ENCODE measurements around the gene PHACTR3. TPM values are rescaled to one million over a fixed set of nuclear protein-coding genes. Genes with fewer than 3 reads are reported as not detected.

The PHACTR3 gene
- total RNA-seq, 2 donors from 2014 or later, result not detected

GRCh38 chr20:59705651-59706399 lies 101.5 kb downstream of the PHACTR3 start:
- H3K4me3 Mint-ChIP-seq, result no peak overlapping the region
- H3K9me3 Mint-ChIP-seq, result no peaks in the 10 kb centered on the region
- H3K27ac Mint-ChIP-seq, result no peak overlapping the region
- no peak for ATAC-seq (replicated peaks)
- H3K27me3 Mint-ChIP-seq, result peaks cover 20% of the 10 kb centered on the region
- no peaks in the 10 kb centered on the region for H3K4me1 Mint-ChIP-seq
- H3K36me3 Mint-ChIP-seq (ENCODE audit: low read depth), result no peaks in the 10 kb centered on the region

DNA sequence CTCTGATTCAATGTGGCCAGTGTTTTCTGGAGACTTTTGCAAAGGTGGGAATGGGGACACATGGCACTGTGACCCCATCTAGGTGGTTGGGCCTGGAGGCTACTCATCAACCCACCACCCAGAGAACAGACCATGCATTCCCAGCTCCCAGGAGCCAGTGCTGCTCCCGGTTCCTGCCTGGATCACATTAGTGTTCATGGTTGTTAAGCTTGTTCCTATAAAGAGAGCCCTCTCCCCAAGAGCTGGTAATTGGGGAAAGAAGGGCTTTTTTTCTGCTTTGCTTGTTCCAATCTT lies 102.0 kb downstream of the PHACTR3 start:
- no peaks in the 10 kb centered on the region for H3K36me3 Mint-ChIP-seq (ENCODE audit: low read depth)
- H3K27ac Mint-ChIP-seq, result no peak overlapping the region
- no peak for ATAC-seq (replicated peaks)
- H3K9me3 Mint-ChIP-seq, result no peaks in the 10 kb centered on the region
- peaks cover 20% of the 10 kb centered on the region for H3K27me3 Mint-ChIP-seq
- no peak overlapping the region for H3K4me3 Mint-ChIP-seq
- H3K4me1 Mint-ChIP-seq, result no peaks in the 10 kb centered on the region

GRCh38 chr20:59708326-59708725 lies 104.0 kb downstream of the PHACTR3 start:
- no peak for ATAC-seq (replicated peaks)
- Mint-ChIP-seq H3K4me3 (no peak overlapping the region), H3K4me1 (no peaks in the 10 kb centered on the region), H3K27ac (no peak overlapping the region), H3K27me3 (peaks cover 19% of the 10 kb centered on the region), H3K36me3 (ENCODE audit: low read depth) (no peaks in the 10 kb centered on the region), H3K9me3 (peaks cover 5% of the 10 kb centered on the region)

- Mint-ChIP-seq H3K27me3 (peaks cover 24% of the 10 kb centered on the region), H3K36me3 (ENCODE audit: low read depth) (no peaks in the 10 kb centered on the region), H3K4me1 (no peaks in the 10 kb centered on the region), H3K4me3 (no peak overlapping the region), H3K9me3 (peaks cover 10% of the 10 kb centered on the region), H3K27ac (no peak overlapping the region)
- ATAC-seq (replicated peaks), result no peak
These were observed 105.3 kb downstream of the PHACTR3 start for GRCh38 chr20:59709636-59710035.

DNA sequence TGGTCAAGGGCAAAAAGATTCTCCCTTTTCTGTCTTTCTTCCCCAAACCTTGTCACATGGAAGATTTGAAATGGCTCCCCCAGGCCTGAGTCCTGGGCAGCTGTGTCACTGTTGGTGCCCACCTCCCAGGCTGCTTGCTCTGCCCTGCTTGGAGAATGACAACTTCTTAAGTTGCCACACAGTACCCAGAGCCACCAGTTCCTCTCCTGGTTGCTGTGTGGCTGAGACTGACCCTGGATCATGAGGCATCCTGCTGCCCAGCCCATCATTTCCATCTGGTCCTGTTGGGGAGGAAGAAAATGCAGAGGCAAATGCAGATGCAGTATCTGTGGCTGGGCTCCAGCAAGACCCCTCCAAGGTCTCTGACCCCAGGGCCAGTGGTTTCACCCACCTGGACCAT lies 113.7 kb downstream of the PHACTR3 start:
- H3K27me3 Mint-ChIP-seq, result peaks cover 20% of the 10 kb centered on the region
- H3K27ac Mint-ChIP-seq, result no peak overlapping the region
- H3K36me3 Mint-ChIP-seq (ENCODE audit: low read depth), result no peaks in the 10 kb centered on the region
- no peak overlapping the region for H3K4me3 Mint-ChIP-seq
- peaks cover 5% of the 10 kb centered on the region for H3K9me3 Mint-ChIP-seq
- no peaks in the 10 kb centered on the region for H3K4me1 Mint-ChIP-seq
- no peak for ATAC-seq (replicated peaks)

- H3K4me3 Mint-ChIP-seq, result no peak overlapping the region
- H3K27ac Mint-ChIP-seq, result no peak overlapping the region
- no peaks in the 10 kb centered on the region for H3K4me1 Mint-ChIP-seq
- H3K9me3 Mint-ChIP-seq, result peaks cover under 1% of the 10 kb centered on the region
- ATAC-seq (replicated peaks), result no peak
- H3K27me3 Mint-ChIP-seq, result peaks cover 14% of the 10 kb centered on the region
- H3K36me3 Mint-ChIP-seq (ENCODE audit: low read depth), result no peaks in the 10 kb centered on the region
These were observed 114.4 kb downstream of the PHACTR3 start for GRCh38 chr20:59718751-59719150.

DNA sequence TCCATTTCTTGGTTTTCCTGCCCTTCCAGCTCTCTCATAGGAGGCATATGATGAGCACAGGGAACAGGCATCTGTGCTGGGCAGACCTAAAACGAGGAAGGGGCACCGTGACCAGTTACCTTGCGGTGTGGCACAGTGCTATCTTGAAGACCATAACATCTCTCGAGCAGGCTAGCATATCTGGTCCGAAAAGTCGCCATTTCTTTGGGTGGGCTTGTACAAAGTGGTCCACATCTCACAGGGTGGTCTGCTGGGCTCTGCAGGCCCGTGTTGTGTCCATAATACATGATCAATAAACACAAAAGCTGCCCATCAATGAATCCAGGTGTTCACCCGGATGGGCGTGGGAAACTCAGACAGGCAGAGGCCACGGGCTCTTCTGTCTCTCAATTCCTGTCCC lies 115.7 kb downstream of the PHACTR3 start:
- no peaks in the 10 kb centered on the region for H3K36me3 Mint-ChIP-seq (ENCODE audit: low read depth)
- H3K4me1 Mint-ChIP-seq, result no peaks in the 10 kb centered on the region
- no peak for ATAC-seq (replicated peaks)
- no peaks in the 10 kb centered on the region for H3K9me3 Mint-ChIP-seq
- no peak overlapping the region for H3K4me3 Mint-ChIP-seq
- peaks cover 14% of the 10 kb centered on the region for H3K27me3 Mint-ChIP-seq
- no peak overlapping the region for H3K27ac Mint-ChIP-seq

DNA sequence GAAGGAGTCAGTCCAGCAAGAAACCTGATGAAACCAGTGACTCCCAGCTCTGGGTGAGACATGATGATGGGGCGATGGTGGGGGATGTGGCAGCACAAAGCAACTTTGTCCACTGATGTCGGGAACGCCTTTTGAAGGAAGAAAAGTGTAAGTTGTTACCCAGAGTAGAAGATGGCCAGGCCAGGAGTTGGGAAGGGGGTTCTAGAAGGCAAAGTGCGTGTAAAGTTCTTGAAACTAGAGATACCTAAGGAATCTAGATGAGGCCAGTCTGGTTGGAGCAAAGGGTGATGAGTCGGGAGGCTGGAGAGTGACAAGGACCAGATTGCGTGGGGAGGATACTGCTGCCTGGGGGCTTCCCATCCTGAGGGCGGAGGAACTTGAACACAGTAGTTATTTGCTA lies 117.0 kb downstream of the PHACTR3 start:
- Mint-ChIP-seq H3K4me1 (no peaks in the 10 kb centered on the region), H3K4me3 (no peak overlapping the region), H3K27ac (no peak overlapping the region), H3K27me3 (peaks cover 12% of the 10 kb centered on the region), H3K36me3 (ENCODE audit: low read depth) (no peaks in the 10 kb centered on the region), H3K9me3 (no peaks in the 10 kb centered on the region)
- no peak for ATAC-seq (replicated peaks)

GRCh38 chr20:59723108-59723500 lies 118.8 kb downstream of the PHACTR3 start:
- ATAC-seq (replicated peaks), result no peak
- H3K4me1 Mint-ChIP-seq, result no peaks in the 10 kb centered on the region
- H3K9me3 Mint-ChIP-seq, result no peaks in the 10 kb centered on the region
- H3K36me3 Mint-ChIP-seq (ENCODE audit: low read depth), result no peaks in the 10 kb centered on the region
- no peak overlapping the region for H3K27ac Mint-ChIP-seq
- H3K4me3 Mint-ChIP-seq, result no peak overlapping the region
- H3K27me3 Mint-ChIP-seq, result peaks cover 10% of the 10 kb centered on the region

DNA sequence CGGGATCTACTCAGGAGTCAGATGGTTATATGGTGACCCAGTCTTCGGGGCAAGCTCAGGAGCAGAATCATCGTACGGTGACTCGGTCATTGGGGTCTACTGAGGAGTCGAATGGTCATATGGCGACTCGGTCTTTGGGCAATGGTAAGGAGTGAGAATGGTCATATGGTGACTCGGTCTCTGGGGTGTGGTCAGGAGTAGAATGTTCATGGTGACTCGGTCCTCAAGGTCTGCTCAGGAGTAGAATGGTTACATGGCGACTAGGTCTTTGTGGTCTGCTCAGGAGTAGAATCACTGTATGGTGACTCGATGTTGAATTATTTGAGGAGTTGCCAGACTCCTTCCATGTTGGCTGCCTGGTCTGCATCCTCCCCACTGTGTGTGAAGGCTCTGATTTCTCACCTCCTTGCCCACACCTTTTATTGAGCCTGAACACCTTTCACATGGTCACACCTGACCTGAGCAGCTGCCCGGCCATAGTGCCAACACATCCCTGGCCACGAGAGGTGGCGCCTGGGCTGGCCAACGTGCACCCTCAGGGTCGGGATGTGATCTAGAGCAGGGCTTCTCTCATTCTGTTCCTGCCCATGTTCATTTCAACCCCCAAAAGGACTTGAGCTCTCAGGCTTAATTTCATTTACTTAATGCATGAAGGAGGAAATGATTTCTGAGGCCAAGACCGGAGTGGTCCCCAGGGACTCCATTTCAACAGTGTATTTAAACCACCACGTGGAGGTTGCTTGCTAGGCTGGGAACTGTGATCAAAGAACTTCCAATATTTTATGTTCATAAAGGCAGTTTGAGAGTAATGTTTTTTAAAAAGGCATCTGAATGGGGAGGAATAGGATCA lies 119.5 kb downstream of the PHACTR3 start:
- H3K36me3 Mint-ChIP-seq (ENCODE audit: low read depth), result no peaks in the 10 kb centered on the region
- ATAC-seq (replicated peaks), result no peak
- no peaks in the 10 kb centered on the region for H3K9me3 Mint-ChIP-seq
- H3K4me1 Mint-ChIP-seq, result no peaks in the 10 kb centered on the region
- no peak overlapping the region for H3K4me3 Mint-ChIP-seq
- peaks cover 16% of the 10 kb centered on the region for H3K27me3 Mint-ChIP-seq
- no peak overlapping the region for H3K27ac Mint-ChIP-seq

- ATAC-seq (replicated peaks), result no peak
- H3K36me3 Mint-ChIP-seq (ENCODE audit: low read depth), result no peaks in the 10 kb centered on the region
- no peaks in the 10 kb centered on the region for H3K9me3 Mint-ChIP-seq
- peaks cover 21% of the 10 kb centered on the region for H3K27me3 Mint-ChIP-seq
- H3K4me3 Mint-ChIP-seq, result no peak overlapping the region
- no peak overlapping the region for H3K27ac Mint-ChIP-seq
- H3K4me1 Mint-ChIP-seq, result no peaks in the 10 kb centered on the region
These were observed 120.4 kb downstream of the PHACTR3 start for GRCh38 chr20:59724457-59725366.

- Mint-ChIP-seq H3K4me1 (no peaks in the 10 kb centered on the region), H3K9me3 (no peaks in the 10 kb centered on the region), H3K4me3 (no peak overlapping the region), H3K27ac (no peak overlapping the region), H3K36me3 (ENCODE audit: low read depth) (no peaks in the 10 kb centered on the region), H3K27me3 (peaks cover 18% of the 10 kb centered on the region)
- no peak for ATAC-seq (replicated peaks)
These were observed 121.3 kb downstream of the PHACTR3 start for GRCh38 chr20:59725476-59726280.

GRCh38 chr20:59726281-59726595 lies 121.9 kb downstream of the PHACTR3 start:
- no peak for ATAC-seq (replicated peaks)
- peaks cover 15% of the 10 kb centered on the region for H3K27me3 Mint-ChIP-seq
- H3K9me3 Mint-ChIP-seq, result no peaks in the 10 kb centered on the region
- H3K4me3 Mint-ChIP-seq, result no peak overlapping the region
- H3K36me3 Mint-ChIP-seq (ENCODE audit: low read depth), result no peaks in the 10 kb centered on the region
- H3K4me1 Mint-ChIP-seq, result no peaks in the 10 kb centered on the region
- no peak overlapping the region for H3K27ac Mint-ChIP-seq
